KMS-11 (cell line): ENCODE data around the gene MFSD6.

Experiments used
- H2AFZ ChIP-seq: fragments of 200-600 bp; sonication (generic); 2 replicates; pipeline ENCODE4 v1.6.1; 2016; ENCODE audit warnings: antibody characterized with exemption, mixed run types, low read depth
- H3K27ac ChIP-seq: fragments of 200-600 bp; sonication (generic); 2 replicates; pipeline ENCODE4 v1.6.1; 2016; ENCODE audit warnings: mild to moderate bottlenecking, mixed run types
- H3K27me3 ChIP-seq: fragments of 200-600 bp; sonication (generic); 2 replicates; pipeline ENCODE4 v1.6.1; 2017; ENCODE audit warnings: mild to moderate bottlenecking, low read depth, mixed run types, moderate library complexity; ENCODE audit not compliant: insufficient read depth
- H3K36me3 ChIP-seq: fragments of 200-600 bp; sonication (generic); 2 replicates; pipeline ENCODE4 v1.6.1; 2017; ENCODE audit warnings: mild to moderate bottlenecking, mixed run types; ENCODE audit not compliant: insufficient read depth
- H3K4me1 ChIP-seq: fragments of 200-600 bp; sonication (generic); 2 replicates; pipeline ENCODE4 v1.6.1; 2016; ENCODE audit warnings: mild to moderate bottlenecking, low read depth, mixed run types; ENCODE audit not compliant: poor library complexity, severe bottlenecking
- H3K4me2 ChIP-seq: fragments of 200-600 bp; sonication (generic); 2 replicates; pipeline ENCODE4 v1.7.0; 2016; ENCODE audit warnings: mild to moderate bottlenecking, mixed run types
- H3K4me3 ChIP-seq: fragments of 200-600 bp; sonication (generic); IDR thresholded peaks from 2 replicates; pipeline ENCODE4 v1.6.1; 2017; ENCODE audit warnings: low read depth, low read length, mixed read lengths; ENCODE audit not compliant: insufficient read depth
- H3K79me2 ChIP-seq: fragments of 200-600 bp; sonication (generic); 2 replicates; pipeline ENCODE4 v1.6.1; 2016; ENCODE audit warnings: low read depth, mixed run types; ENCODE audit not compliant: insufficient read depth
- H3K9ac ChIP-seq: fragments of 200-600 bp; sonication (generic); 2 replicates; pipeline ENCODE4 v1.6.1; 2016; ENCODE audit warnings: mild to moderate bottlenecking, mixed run types
- H4K20me1 ChIP-seq: fragments of 200-600 bp; sonication (generic); 2 replicates; pipeline ENCODE4 v1.6.1; 2016; ENCODE audit warnings: mild to moderate bottlenecking, mixed run types; ENCODE audit not compliant: insufficient read depth
- CTCF ChIP-seq: fragments of 200-600 bp; sonication (generic); conservative IDR thresholded peaks from 2 replicates; pipeline ENCODE4 v1.6.1; 2017; ENCODE audit warnings: low read depth, mild to moderate bottlenecking, antibody characterized with exemption, low read length, moderate library complexity, mixed read lengths

Gene MFSD6

GRCh38 chr2:190415794-190416775 is 7.9 kb downstream of the MFSD6 start:
- TF ChIP-seq CTCF: no peak

GRCh38 chr2:190417045-190417842 is 9.1 kb downstream of the MFSD6 start:
- H3K9ac ChIP-seq: no peak overlapping the region
- H4K20me1 ChIP-seq: no peaks in the 10 kb centered on the region
- H3K27me3 ChIP-seq: no peaks in the 10 kb centered on the region
- no peak overlapping the region for H3K27ac ChIP-seq
- no peak for TF ChIP-seq CTCF
- H3K36me3 ChIP-seq: no peaks in the 10 kb centered on the region
- H3K4me3 ChIP-seq: no peak overlapping the region
- no peak overlapping the region for H2AFZ ChIP-seq
- no peak overlapping the region for H3K4me2 ChIP-seq
- no peaks in the 10 kb centered on the region for H3K79me2 ChIP-seq
- H3K4me1 ChIP-seq: peaks cover 3% of the 10 kb centered on the region

More at GRCh38 chr2:190415794-190416775, 7.9 kb downstream of the MFSD6 start:
- peaks cover 3% of the 10 kb centered on the region for H3K4me1 ChIP-seq
- no peak overlapping the region for H3K4me3 ChIP-seq
- no peaks in the 10 kb centered on the region for H3K36me3 ChIP-seq
- no peaks in the 10 kb centered on the region for H3K79me2 ChIP-seq
- no peak overlapping the region for H3K27ac ChIP-seq
- no peaks in the 10 kb centered on the region for H4K20me1 ChIP-seq
- H3K27me3 ChIP-seq: no peaks in the 10 kb centered on the region
- H3K4me2 ChIP-seq: no peak overlapping the region
- no peak overlapping the region for H3K9ac ChIP-seq
- no peak overlapping the region for H2AFZ ChIP-seq

GRCh38 chr2:190418727-190419126 is 10.6 kb downstream of the MFSD6 start:
- H3K4me3 ChIP-seq: no peak overlapping the region
- no peak overlapping the region for H3K27ac ChIP-seq
- H3K9ac ChIP-seq: no peak overlapping the region
- H3K4me1 ChIP-seq: peaks cover 3% of the 10 kb centered on the region
- H3K36me3 ChIP-seq: no peaks in the 10 kb centered on the region
- H3K79me2 ChIP-seq: no peaks in the 10 kb centered on the region
- no peaks in the 10 kb centered on the region for H4K20me1 ChIP-seq
- TF ChIP-seq CTCF: no peak
- H3K27me3 ChIP-seq: no peaks in the 10 kb centered on the region
- no peak overlapping the region for H3K4me2 ChIP-seq
- no peak overlapping the region for H2AFZ ChIP-seq

DNA sequence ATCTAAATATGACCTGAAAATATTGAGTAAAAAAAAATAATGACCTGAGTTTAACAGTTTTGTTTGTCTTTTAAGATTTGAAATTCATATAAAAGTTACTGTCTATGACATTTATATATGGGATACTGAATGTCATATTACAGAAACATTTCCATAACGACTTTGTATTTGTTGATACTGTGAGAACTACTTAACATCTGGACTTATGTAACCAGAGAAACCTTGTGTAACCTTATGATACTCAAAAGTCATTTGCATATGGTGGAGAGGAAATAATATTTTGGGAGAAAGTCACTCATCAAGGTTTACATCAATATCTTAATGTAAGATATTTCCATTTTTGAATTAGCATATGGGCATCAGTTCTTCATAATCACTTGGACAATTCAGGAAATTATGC is 12.6 kb downstream of the MFSD6 start:
- no peak overlapping the region for H3K27ac ChIP-seq
- no peak overlapping the region for H3K4me3 ChIP-seq
- no peaks in the 10 kb centered on the region for H3K36me3 ChIP-seq
- H3K9ac ChIP-seq: no peak overlapping the region
- H3K27me3 ChIP-seq: no peaks in the 10 kb centered on the region
- no peaks in the 10 kb centered on the region for H4K20me1 ChIP-seq
- no peak overlapping the region for H2AFZ ChIP-seq
- no peak for TF ChIP-seq CTCF
- H3K79me2 ChIP-seq: no peaks in the 10 kb centered on the region
- H3K4me1 ChIP-seq: peaks cover 10% of the 10 kb centered on the region
- no peak overlapping the region for H3K4me2 ChIP-seq
